NB4 (cell line): ENCODE data around the gene CASP5.

Source experiments
- DNase-seq: peaks from one replicate; pipeline ENCODE4 v3.0.0; 2010; ENCODE audit warnings: low read depth
- H3K4me3 ChIP-seq: one replicate; pipeline ENCODE4 v1.5.1; 2011; ENCODE audit warnings: mild to moderate bottlenecking, low read depth, low read length, moderate library complexity
- MYC ChIP-seq: IDR thresholded peaks from 2 replicates; pipeline ENCODE4 v1.6.1; 2011; ENCODE audit warnings: low read depth, low read length
- POLR2A ChIP-seq: IDR thresholded peaks from 2 replicates; pipeline ENCODE4 v1.6.1; 2011; ENCODE audit warnings: mild to moderate bottlenecking; ENCODE audit not compliant: insufficient read length; ENCODE audit errors: extremely low read depth
- TF ChIP-seq, protein P1 (sequence below): IDR thresholded peaks from one replicate; pipeline ENCODE4 v1.5.1; 2012; ENCODE audit warnings: low read depth, low read length
- TF ChIP-seq, protein P2 (sequence below): IDR thresholded peaks from 2 replicates; pipeline ENCODE4 v1.6.1; 2011; ENCODE audit warnings: low read depth, low read length

CASP5 gene

DNA sequence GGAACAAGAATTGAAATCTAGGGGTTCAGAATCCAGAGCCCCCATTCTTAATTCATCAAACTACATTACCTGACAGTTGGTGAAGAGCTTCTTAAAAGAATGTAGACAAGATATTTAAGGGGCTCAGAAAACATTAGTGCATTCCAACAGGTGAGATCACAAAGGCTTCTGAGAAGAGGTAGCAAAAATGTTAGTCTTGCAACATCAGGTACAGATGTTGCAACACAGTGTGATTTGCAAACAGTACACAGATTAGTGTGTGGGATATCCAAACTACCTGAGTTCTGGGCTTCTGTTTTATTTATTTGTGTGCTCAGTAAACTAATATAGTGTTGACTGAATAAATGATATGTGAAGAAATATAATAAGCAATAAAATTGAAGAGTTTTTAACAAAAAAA, 66.4 kb downstream of the CASP5 start:
- DNase-seq, result peak; percentile 6
- TF ChIP-seq, protein P1, sequence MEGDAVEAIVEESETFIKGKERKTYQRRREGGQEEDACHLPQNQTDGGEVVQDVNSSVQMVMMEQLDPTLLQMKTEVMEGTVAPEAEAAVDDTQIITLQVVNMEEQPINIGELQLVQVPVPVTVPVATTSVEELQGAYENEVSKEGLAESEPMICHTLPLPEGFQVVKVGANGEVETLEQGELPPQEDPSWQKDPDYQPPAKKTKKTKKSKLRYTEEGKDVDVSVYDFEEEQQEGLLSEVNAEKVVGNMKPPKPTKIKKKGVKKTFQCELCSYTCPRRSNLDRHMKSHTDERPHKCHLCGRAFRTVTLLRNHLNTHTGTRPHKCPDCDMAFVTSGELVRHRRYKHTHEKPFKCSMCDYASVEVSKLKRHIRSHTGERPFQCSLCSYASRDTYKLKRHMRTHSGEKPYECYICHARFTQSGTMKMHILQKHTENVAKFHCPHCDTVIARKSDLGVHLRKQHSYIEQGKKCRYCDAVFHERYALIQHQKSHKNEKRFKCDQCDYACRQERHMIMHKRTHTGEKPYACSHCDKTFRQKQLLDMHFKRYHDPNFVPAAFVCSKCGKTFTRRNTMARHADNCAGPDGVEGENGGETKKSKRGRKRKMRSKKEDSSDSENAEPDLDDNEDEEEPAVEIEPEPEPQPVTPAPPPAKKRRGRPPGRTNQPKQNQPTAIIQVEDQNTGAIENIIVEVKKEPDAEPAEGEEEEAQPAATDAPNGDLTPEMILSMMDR, result no peak
- TF ChIP-seq POLR2A (no peak), MYC (no peak)
- TF ChIP-seq, protein P2, sequence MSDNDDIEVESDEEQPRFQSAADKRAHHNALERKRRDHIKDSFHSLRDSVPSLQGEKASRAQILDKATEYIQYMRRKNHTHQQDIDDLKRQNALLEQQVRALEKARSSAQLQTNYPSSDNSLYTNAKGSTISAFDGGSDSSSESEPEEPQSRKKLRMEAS, result no peak

DNA sequence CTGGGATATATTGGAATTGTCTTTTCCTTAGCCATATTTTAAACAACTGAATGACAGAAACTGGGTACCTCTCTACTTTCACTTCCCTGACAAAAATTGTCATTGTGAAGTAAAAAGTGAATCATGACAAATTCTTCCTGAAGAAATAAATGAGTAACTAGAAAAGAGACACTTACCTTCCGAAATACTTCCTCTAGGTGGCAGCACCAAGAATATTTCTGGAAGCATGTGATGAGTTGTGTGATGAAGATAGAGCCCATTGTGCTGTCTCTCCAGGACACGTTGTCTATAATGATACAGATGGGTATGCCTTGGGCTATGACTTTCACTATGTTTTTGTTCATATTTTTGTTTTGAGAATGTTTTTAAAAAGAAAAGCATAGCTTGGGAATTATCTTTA, 76.1 kb downstream of the CASP5 start:
- peak; percentile 68 for DNase-seq
- TF ChIP-seq MYC (0 out of 2 replicates have a peak, but pooled peaks have one; percentile 20), POLR2A (no peak)
- TF ChIP-seq, protein P1, result peak; percentile 19
- TF ChIP-seq, protein P2, result peak; percentile 48

More for the DNA sequence above, 66.4 kb downstream of the CASP5 start:
- no peak overlapping the region for H3K4me3 ChIP-seq

More for the DNA sequence above, 76.1 kb downstream of the CASP5 start:
- no peak overlapping the region for H3K4me3 ChIP-seq
